ENCODE data around the gene GLT1D1.
"Not testable (repeated sequence)": the region's sequence is repeated elsewhere in the genome, so short reads cannot be mapped to it uniquely, and the experiment has no call there.

The GLT1D1 gene

GRCh38 chr12:128833418-128833817, 19.9 kb upstream of the GLT1D1 start:
- no peak for TF ChIP-seq CTCF (IDR thresholded peaks at IDR 0.05; ENCODE audit: insufficient read depth, missing control alignments)
- no peak for DNase-seq (ENCODE audit: insufficient read length, low spot score)
- FAIRE-seq, result no peak

- not testable (repeated sequence) for FAIRE-seq; DNase-seq (ENCODE audit: insufficient read length, low spot score)
These were observed 13.4 kb upstream of the GLT1D1 start for GRCh38 chr12:128839885-128840284.

GRCh38 chr12:128840862-128841468, 12.3 kb upstream of the GLT1D1 start:
- FAIRE-seq (no peak), DNase-seq (ENCODE audit: insufficient read length, low spot score) (no peak)
- no peak for TF ChIP-seq CTCF (IDR thresholded peaks at IDR 0.05; ENCODE audit: insufficient read depth, missing control alignments)

- DNase-seq (ENCODE audit: insufficient read length, low spot score) (no peak), FAIRE-seq (no peak)
- no peak for TF ChIP-seq CTCF (IDR thresholded peaks at IDR 0.05; ENCODE audit: insufficient read depth, missing control alignments)
These were observed 10.7 kb upstream of the GLT1D1 start for GRCh38 chr12:128842579-128842978.

GRCh38 chr12:128843538-128843937, 9.7 kb upstream of the GLT1D1 start:
- no peak for FAIRE-seq
- no peak for DNase-seq (ENCODE audit: insufficient read length, low spot score)
- TF ChIP-seq CTCF (IDR thresholded peaks at IDR 0.05; ENCODE audit: insufficient read depth, missing control alignments), result no peak

GRCh38 chr12:128844031-128844635, 9.1 kb upstream of the GLT1D1 start:
- FAIRE-seq, result no peak
- no peak for DNase-seq (ENCODE audit: insufficient read length, low spot score)

GRCh38 chr12:128846671-128847070, 6.6 kb upstream of the GLT1D1 start:
- not testable (repeated sequence) for FAIRE-seq

More at GRCh38 chr12:128844031-128844635, 9.1 kb upstream of the GLT1D1 start:
- peak; percentile 16 for TF ChIP-seq CTCF (IDR thresholded peaks at IDR 0.05; ENCODE audit: insufficient read depth, missing control alignments)

GRCh38 chr12:128848371-128848770, 4.9 kb upstream of the GLT1D1 start:
- no peak for DNase-seq (ENCODE audit: insufficient read length, low spot score)
- FAIRE-seq, result no peak
- TF ChIP-seq CTCF (IDR thresholded peaks at IDR 0.05; ENCODE audit: insufficient read depth, missing control alignments), result no peak

More at GRCh38 chr12:128846671-128847070, 6.6 kb upstream of the GLT1D1 start:
- DNase-seq (ENCODE audit: insufficient read length, low spot score), result not testable (repeated sequence)

- not testable (repeated sequence) for FAIRE-seq; DNase-seq (ENCODE audit: insufficient read length, low spot score)
These were observed 3.5 kb upstream of the GLT1D1 start for GRCh38 chr12:128849806-128850205.

Data from D721Med (cell line).